B cell (primary cell): ENCODE measurements around the gene SMYD2. TPM values are rescaled to one million over a fixed set of nuclear protein-coding genes. Genes with fewer than 3 reads are reported as not detected.
A peak's percentile ranks its signal among the peaks of the same experiment; 100 is the strongest.

Source experiments
- ATAC-seq: fragments of 200-7000 bp; cut with Tn5 transposase; one replicate; pipeline ENCODE4 v1.10.0; 2021; ENCODE audit warnings: low read depth, mild to moderate bottlenecking, moderate number of reproducible peaks, moderate library complexity
- CTCF ChIA-PET: fragments of 350-600 bp; sonication (Branson Sonifier 250); formaldehyde crosslinking; loops from one replicate; lab custom pipeline; 2021; ENCODE audit warnings: antibody characterized with exemption, inconsistent platforms; lab: Charles Lee
- POLR2A ChIA-PET: fragments of 350-600 bp; sonication (Branson Sonifier 250); formaldehyde crosslinking; loops from one replicate; lab custom pipeline; 2021; ENCODE audit warnings: antibody characterized with exemption; lab: Charles Lee
- DNase-seq: peaks from one replicate; pipeline ENCODE4 v3.0.0; 2013
- H2AFZ ChIP-seq: 2 replicates; pipeline ENCODE4 v1.6.1; 2012; ENCODE audit warnings: mild to moderate bottlenecking, low read depth, low read length; ENCODE audit not compliant: insufficient read depth, poor library complexity, severe bottlenecking
- H3K27ac ChIP-seq, 2 donors: 1 replicate in 1 of 2; 2 replicates in 1 of 2; pipeline ENCODE4 v1.5.1; 2012 to 2013; ENCODE audit warnings: low read length in 2 of 2, mild to moderate bottlenecking in 2 of 2, moderate library complexity in 1 of 2
- H3K27me3 ChIP-seq, 4 experiments: fragments of 200-600 bp in 1 of 4; sonication (generic) in 1 of 4; replicated peaks in 1 of 4; 1 replicate in 2 of 4; 2 replicates in 2 of 4; pipeline versions ENCODE4 v1.6.1 to v1.7.0; 2013 to 2016; ENCODE audit warnings: low read length in 3 of 4, mild to moderate bottlenecking in 2 of 4, mixed read lengths in 1 of 4, moderate library complexity in 1 of 4; ENCODE audit not compliant: insufficient read depth in 4 of 4, control insufficient read depth in 3 of 4; ENCODE audit errors: control extremely low read depth in 1 of 4
- H3K36me3 ChIP-seq, 2 experiments: replicated peaks in 1 of 2; 1 replicate in 1 of 2; 2 replicates in 1 of 2; pipeline versions ENCODE4 v1.6.1 to v1.7.1; 2013; ENCODE audit warnings: low read length in 1 of 2; ENCODE audit not compliant: insufficient read depth in 2 of 2, control insufficient read depth in 1 of 2; ENCODE audit errors: control extremely low read depth in 1 of 2, extremely low read depth in 1 of 2
- H3K4me1 ChIP-seq, 2 donors: fragments of 200-600 bp in 1 of 2; sonication (generic) in 1 of 2; 1 replicate in 1 of 2; 2 replicates in 1 of 2; pipeline versions ENCODE4 v1.5.1 to v1.6.1; 2013 to 2017; ENCODE audit warnings: low read length in 2 of 2; ENCODE audit not compliant: control insufficient read depth in 2 of 2, insufficient read depth in 2 of 2
- H3K4me2 ChIP-seq: replicated peaks from 2 replicates; pipeline ENCODE3; 2012; ENCODE audit warnings: mild to moderate bottlenecking, low read depth, low read length; ENCODE audit not compliant: poor library complexity, severe bottlenecking
- H3K4me3 ChIP-seq, 5 experiments: fragments of 200-600 bp in 1 of 5; sonication (generic) in 1 of 5; 1 replicate in 3 of 5; 2 replicates in 2 of 5; pipeline versions ENCODE4 v1.5.1 to v1.7.0; 2011 to 2016; ENCODE audit warnings: low read length in 4 of 5, mild to moderate bottlenecking in 4 of 5, low read depth in 2 of 5, control low read depth in 1 of 5, moderate library complexity in 1 of 5; ENCODE audit not compliant: insufficient read depth in 1 of 5; ENCODE audit errors: control extremely low read depth in 1 of 5, extremely low read depth in 1 of 5
- H3K79me2 ChIP-seq: fragments of 200-600 bp; sonication (generic); one replicate; pipeline ENCODE4 v1.6.0; 2016; ENCODE audit warnings: low read length; ENCODE audit not compliant: control insufficient read depth, insufficient read depth
- H3K9ac ChIP-seq: fragments of 200-600 bp; sonication (generic); 2 replicates; pipeline ENCODE4 v1.6.1; 2017; ENCODE audit warnings: mild to moderate bottlenecking, low read length, moderate library complexity
- H3K9me3 ChIP-seq, 3 donors: one replicate each; pipeline versions ENCODE4 v1.6.1 to v1.7.1; 2013; ENCODE audit warnings: low read length in 2 of 3; ENCODE audit not compliant: control insufficient read depth in 2 of 3, insufficient read depth in 1 of 3; ENCODE audit errors: control extremely low read depth in 1 of 3
- H4K20me1 ChIP-seq: 2 replicates; pipeline ENCODE4 v1.6.0; 2012; ENCODE audit warnings: mild to moderate bottlenecking, low read length; ENCODE audit not compliant: insufficient read depth, control insufficient read depth, poor library complexity, severe bottlenecking
- H3K27ac Mint-ChIP-seq: one replicate; pipeline ENCODE4 v1.8.0; 2021; ENCODE audit warnings: mixed read lengths
- H3K27me3 Mint-ChIP-seq: one replicate; pipeline ENCODE4 v1.8.0; 2021; ENCODE audit warnings: mixed read lengths
- H3K4me1 Mint-ChIP-seq: one replicate; pipeline ENCODE4 v1.8.0; 2021; ENCODE audit warnings: mixed read lengths
- H3K4me3 Mint-ChIP-seq: one replicate; pipeline ENCODE4 v1.8.0; 2021; ENCODE audit warnings: mixed read lengths
- H3K9me3 Mint-ChIP-seq: one replicate; pipeline ENCODE4 v1.8.0; 2022; ENCODE audit warnings: mixed read lengths; ENCODE audit not compliant: insufficient read depth
- EZH2 ChIP-seq: IDR thresholded peaks from 2 replicates; pipeline ENCODE4 v1.6.1; 2012; ENCODE audit warnings: borderline replicate concordance, low read depth, mild to moderate bottlenecking, moderate library complexity, low read length; ENCODE audit not compliant: insufficient read depth, poor library complexity, severe bottlenecking
- WGBS: methylation state at CpG from one replicate; pipeline ENCODE4 v1.1.5; 2013; ENCODE audit warnings: missing lambda C conversion rate; ENCODE audit not compliant: insufficient coverage; 5-methylcytosine and 5-hydroxymethylcytosine counted together
- intact Hi-C: fragments of 100-400 bp; cut with micrococcal nuclease; formaldehyde crosslinking; loops from one replicate; pipeline ENCODE4 v1.10.0; 2022
- polyA plus RNA-seq: library from polyadenylated mRNA; depleted of rRNA; stranded (reverse); fragments of >200 nt; gene quantifications from 2 replicates; pipeline ENCODE4 v1.2.3, GENCODE V29; 2012
- total RNA-seq, 2 donors: library from RNA; stranded (reverse); fragments of 120-200 nt in 1 of 2; gene quantifications; 1 replicate in 1 of 2; 2 replicates in 1 of 2; pipeline versions ENCODE4 v1.2.3 to v1.2.4, GENCODE V29; 2013 to 2022
- TF ChIP-seq, protein P1 (sequence below): fragments of 200-600 bp; IDR thresholded peaks from one replicate; pipeline ENCODE4 v1.8.0; 2022; ENCODE audit warnings: antibody characterized with exemption, mild to moderate bottlenecking

Gene SMYD2
- total and polyA plus RNA-seq, 2 donors (not counting 1 experiment from before 2014, with no cell fraction given) = 21.2 to 29.1 TPM

DNA sequence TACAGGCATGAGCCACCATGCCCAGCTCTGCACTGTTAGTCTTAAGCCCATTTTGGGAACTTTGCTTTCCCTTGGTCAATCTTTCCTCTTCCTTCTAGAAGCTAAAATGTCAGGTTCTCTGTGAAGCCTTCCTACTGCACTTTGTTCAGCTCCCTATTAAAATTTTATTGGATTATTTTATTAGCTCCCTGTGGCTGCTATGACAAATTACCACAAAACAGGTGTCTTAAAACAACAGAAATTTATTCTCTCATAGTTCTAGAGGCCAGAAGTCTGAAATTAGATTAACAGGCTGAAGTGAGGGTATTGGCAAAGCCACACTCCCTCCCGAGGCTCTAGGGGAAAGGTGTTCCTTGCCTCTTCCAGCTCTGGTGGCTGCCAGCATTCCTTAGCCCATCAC, 4.2 kb upstream of the SMYD2 start:
- no peaks in the 10 kb centered on the region for H3K9me3 Mint-ChIP-seq
- no peak overlapping the region for H3K4me3 Mint-ChIP-seq
- ChIA-PET CTCF (interaction anchor here (1.8 to 6.7 kb wide), 3 partner anchors 16 to 56 kb away, joined by 6 to 46 read pairs (median 8); no protein-coding TSS in a partner anchor), POLR2A (interaction anchor here (0.7 kb wide), 1 partner anchor 16 kb away, joined by 4 read pairs; no protein-coding TSS in a partner anchor)
- 100% methylated on average over 1 of the region's 1 CpG for WGBS
- no peak for ATAC-seq
- peaks cover 15% of the 10 kb centered on the region for H3K4me1 Mint-ChIP-seq
- Histone ChIP-seq H3K4me2 (no peak overlapping the region), H4K20me1 (no peaks in the 10 kb centered on the region), H3K4me3 (no peak overlapping the region), H3K9me3 (peaks cover 0 to 11% (median 0%) of the 10 kb centered on the region in 3 donors), H3K9ac (no peak overlapping the region), H2AFZ (no peak overlapping the region), H3K79me2 (peaks cover 2% of the 10 kb centered on the region), H3K27me3 (no peaks in the 10 kb centered on the region), H3K4me1 (peaks cover 9 to 14% of the 10 kb centered on the region in 2 donors), H3K36me3 (no peaks in the 10 kb centered on the region), H3K27ac (no peak overlapping the region)
- intact Hi-C loops = no loop called here
- DNase-seq = no peak
- TF ChIP-seq, protein P1, sequence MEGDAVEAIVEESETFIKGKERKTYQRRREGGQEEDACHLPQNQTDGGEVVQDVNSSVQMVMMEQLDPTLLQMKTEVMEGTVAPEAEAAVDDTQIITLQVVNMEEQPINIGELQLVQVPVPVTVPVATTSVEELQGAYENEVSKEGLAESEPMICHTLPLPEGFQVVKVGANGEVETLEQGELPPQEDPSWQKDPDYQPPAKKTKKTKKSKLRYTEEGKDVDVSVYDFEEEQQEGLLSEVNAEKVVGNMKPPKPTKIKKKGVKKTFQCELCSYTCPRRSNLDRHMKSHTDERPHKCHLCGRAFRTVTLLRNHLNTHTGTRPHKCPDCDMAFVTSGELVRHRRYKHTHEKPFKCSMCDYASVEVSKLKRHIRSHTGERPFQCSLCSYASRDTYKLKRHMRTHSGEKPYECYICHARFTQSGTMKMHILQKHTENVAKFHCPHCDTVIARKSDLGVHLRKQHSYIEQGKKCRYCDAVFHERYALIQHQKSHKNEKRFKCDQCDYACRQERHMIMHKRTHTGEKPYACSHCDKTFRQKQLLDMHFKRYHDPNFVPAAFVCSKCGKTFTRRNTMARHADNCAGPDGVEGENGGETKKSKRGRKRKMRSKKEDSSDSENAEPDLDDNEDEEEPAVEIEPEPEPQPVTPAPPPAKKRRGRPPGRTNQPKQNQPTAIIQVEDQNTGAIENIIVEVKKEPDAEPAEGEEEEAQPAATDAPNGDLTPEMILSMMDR = no peak
- no peak for TF ChIP-seq EZH2
- no peaks in the 10 kb centered on the region for H3K27me3 Mint-ChIP-seq
- no peak overlapping the region for H3K27ac Mint-ChIP-seq

GRCh38 chr1:214277704-214278635, 3.0 kb upstream of the SMYD2 start:
- Histone ChIP-seq H3K79me2 (peaks cover 14% of the 10 kb centered on the region), H3K9me3 (peaks cover 0 to 11% (median 0%) of the 10 kb centered on the region in 3 donors), H3K27ac (no peak overlapping the region), H3K27me3 (no peaks in the 10 kb centered on the region), H3K4me1 (peaks cover 17 to 26% of the 10 kb centered on the region in 2 donors), H3K36me3 (no peaks in the 10 kb centered on the region), H3K4me2 (no peak overlapping the region), H2AFZ (no peak overlapping the region), H3K4me3 (no peak overlapping the region), H4K20me1 (peaks cover 7% of the 10 kb centered on the region), H3K9ac (no peak overlapping the region)
- H3K27me3 Mint-ChIP-seq = no peaks in the 10 kb centered on the region
- intact Hi-C loops = no loop called here
- H3K27ac Mint-ChIP-seq = peak overlapping the region; percentile 67
- 100% methylated on average over 3 of the region's 11 CpGs for WGBS
- H3K4me1 Mint-ChIP-seq = peaks cover 26% of the 10 kb centered on the region
- ChIA-PET POLR2A (no interaction called here), CTCF (interaction anchor here (0.7 to 6.7 kb wide), 4 partner anchors 11 to 52 kb away, joined by 3 to 46 read pairs (median 6); no protein-coding TSS in a partner anchor)
- no peaks in the 10 kb centered on the region for H3K9me3 Mint-ChIP-seq
- no peak for TF ChIP-seq EZH2
- TF ChIP-seq, protein P1 = no peak
- ATAC-seq (no peak), DNase-seq (no peak)
- no peak overlapping the region for H3K4me3 Mint-ChIP-seq
